HepG2 (cell line): ENCODE measurements around the gene NRSN2. TPM values are rescaled to one million over a fixed set of nuclear protein-coding genes. Genes with fewer than 3 reads are reported as not detected.

Experiments used
- CHCHD3 ChIP-seq: sonication (generic); formaldehyde crosslinking; IDR thresholded peaks from 2 replicates; pipeline ENCODE4 v1.8.0; 2022; ENCODE audit warnings: mild to moderate bottlenecking, missing genetic modification reagents, moderate library complexity
- ELF4 ChIP-seq: sonication (generic); formaldehyde crosslinking; IDR thresholded peaks from 2 replicates; pipeline ENCODE4 v1.5.0; 2020; ENCODE audit warnings: missing genetic modification reagents, mild to moderate bottlenecking, moderate library complexity, borderline replicate concordance
- FOXK2 ChIP-seq: fragments of 450-650 bp; IDR thresholded peaks from 2 replicates; pipeline ENCODE4 v1.6.1; 2016
- GFI1 ChIP-seq: sonication (generic); formaldehyde crosslinking; IDR thresholded peaks from 2 replicates; pipeline ENCODE4 v1.5.0; 2020; ENCODE audit warnings: missing genetic modification reagents, mild to moderate bottlenecking, borderline replicate concordance
- JUN ChIP-seq: sonication (generic); formaldehyde crosslinking; IDR thresholded peaks from 2 replicates; pipeline ENCODE4 v1.4.0; 2020; ENCODE audit warnings: mild to moderate bottlenecking, missing genetic modification reagents
- SRF ChIP-seq: IDR thresholded peaks from 2 replicates; pipeline ENCODE4 v1.6.1; 2011; ENCODE audit warnings: mild to moderate bottlenecking, low read depth, low read length, moderate library complexity
- TMF1 ChIP-seq: sonication (generic); formaldehyde crosslinking; IDR thresholded peaks from 2 replicates; pipeline ENCODE4 v1.8.1; 2022; ENCODE audit warnings: low read depth, missing genetic modification reagents
- ZNF343 ChIP-seq: sonication (generic); formaldehyde crosslinking; IDR thresholded peaks from 2 replicates; pipeline ENCODE4 v1.4.0; 2020; ENCODE audit warnings: mild to moderate bottlenecking, missing genetic modification reagents
- ZNF367 ChIP-seq: sonication (generic); formaldehyde crosslinking; IDR thresholded peaks from 2 replicates; pipeline ENCODE4 v1.4.0; 2020; ENCODE audit warnings: missing genetic modification reagents, borderline replicate concordance
- ZNF670 ChIP-seq: sonication (generic); formaldehyde crosslinking; IDR thresholded peaks from 2 replicates; pipeline ENCODE4 v1.8.0; 2022; ENCODE audit warnings: mild to moderate bottlenecking, missing genetic modification reagents, borderline replicate concordance
- ZNF816 ChIP-seq: sonication (generic); formaldehyde crosslinking; IDR thresholded peaks from 2 replicates; pipeline ENCODE4 v1.8.0; 2022; ENCODE audit warnings: missing genetic modification reagents, mild to moderate bottlenecking, borderline replicate concordance
- ZNF83 ChIP-seq: sonication (generic); formaldehyde crosslinking; IDR thresholded peaks from 2 replicates; pipeline ENCODE4 v1.4.0; 2020; ENCODE audit warnings: missing genetic modification reagents, mild to moderate bottlenecking, borderline replicate concordance
- polyA plus RNA-seq, 8 experiments: library from polyadenylated mRNA; depleted of rRNA in 3 of 8; stranded (reverse) in 7 of 8; unstranded in 1 of 8; fragments of >200 nt; fragmentation: Illumina TruSeq in 4 of 8; extraction: Trizol in 4 of 8; gene quantifications; 2 replicates each; pipeline versions ENCODE4 v1.2.1 to v1.2.3, GENCODE V29; 2011 to 2016; ENCODE audit warnings: low read depth in 4 of 8, missing spikeins in 1 of 8, mixed read lengths in 1 of 8; ENCODE audit not compliant: insufficient read depth in 1 of 8
- total RNA-seq, 5 experiments: library from RNA; depleted of rRNA; stranded (reverse); fragments of >200 nt; fragmentation: Illumina TruSeq; extraction: Trizol; gene quantifications; 2 replicates each; pipeline ENCODE4 v1.2.3, GENCODE V29; 2016; ENCODE audit warnings: low read depth in 1 of 5
- TF ChIP-seq, protein P1 (sequence below): sonication (generic); formaldehyde crosslinking; IDR thresholded peaks from 2 replicates; pipeline ENCODE4 v1.5.0; 2020; ENCODE audit warnings: mild to moderate bottlenecking, low read depth, missing genetic modification reagents, borderline replicate concordance
- TF ChIP-seq, protein P2 (sequence below): sonication (generic); formaldehyde crosslinking; IDR thresholded peaks from 2 replicates; pipeline ENCODE4 v1.4.0; 2020; ENCODE audit warnings: missing genetic modification reagents
- TF ChIP-seq, protein P3 (sequence below): sonication (generic); formaldehyde crosslinking; IDR thresholded peaks from 2 replicates; pipeline ENCODE4 v1.9.0; 2021; ENCODE audit warnings: missing genetic modification reagents, mild to moderate bottlenecking, borderline replicate concordance
- TF ChIP-seq, protein P4 (sequence below): sonication (generic); formaldehyde crosslinking; IDR thresholded peaks from 2 replicates; pipeline ENCODE4 v1.5.1; 2020; ENCODE audit warnings: missing genetic modification reagents, mild to moderate bottlenecking, borderline replicate concordance
- TF ChIP-seq, protein P5 (sequence below): sonication (generic); formaldehyde crosslinking; IDR thresholded peaks from 2 replicates; pipeline ENCODE4 v1.4.0; 2020; ENCODE audit warnings: missing genetic modification reagents, mild to moderate bottlenecking, borderline replicate concordance

Gene NRSN2
- total and polyA plus RNA-seq, 2 of the 13 experiments (the other 11 are each of a cell fraction or from before 2014, with no cell fraction given), result 32.3 to 49.4 TPM

DNA sequence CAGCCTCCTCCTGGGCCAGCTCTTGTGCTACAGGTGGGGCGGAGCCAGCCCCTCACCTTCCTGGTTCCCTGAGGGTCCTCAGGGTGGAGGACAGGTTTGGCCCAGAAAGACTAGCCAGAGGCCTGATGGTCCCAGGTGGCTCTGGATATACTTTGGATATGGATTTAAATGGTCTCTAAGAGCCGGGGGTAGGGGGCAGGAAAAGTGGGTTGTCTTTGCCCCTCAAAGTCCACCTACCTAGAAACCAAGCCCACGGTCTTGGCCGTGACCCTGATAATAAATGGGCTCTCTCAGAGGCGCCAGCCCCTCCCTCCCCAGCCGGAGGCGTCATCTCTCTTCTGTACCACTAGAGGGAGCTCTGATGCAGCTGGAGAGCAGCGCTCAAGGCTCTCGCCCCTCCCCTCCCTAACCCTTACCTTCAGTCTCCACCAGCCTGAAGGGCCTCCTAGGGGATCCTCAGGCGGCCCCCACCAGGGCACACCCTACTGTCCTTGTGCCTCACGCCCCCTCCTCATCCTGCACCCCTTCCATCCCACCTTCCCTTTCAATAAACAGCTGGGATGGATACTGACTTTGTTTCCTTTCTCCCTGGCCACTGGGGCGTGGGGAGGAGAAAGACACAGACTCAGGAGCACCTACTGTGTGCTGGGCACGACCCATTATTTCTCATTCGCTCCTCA, 7.5 kb downstream of the NRSN2 start (continued):
- TF ChIP-seq, protein P1, sequence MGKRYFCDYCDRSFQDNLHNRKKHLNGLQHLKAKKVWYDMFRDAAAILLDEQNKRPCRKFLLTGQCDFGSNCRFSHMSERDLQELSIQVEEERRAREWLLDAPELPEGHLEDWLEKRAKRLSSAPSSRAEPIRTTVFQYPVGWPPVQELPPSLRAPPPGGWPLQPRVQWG, result no peak
- TF ChIP-seq, protein P2, sequence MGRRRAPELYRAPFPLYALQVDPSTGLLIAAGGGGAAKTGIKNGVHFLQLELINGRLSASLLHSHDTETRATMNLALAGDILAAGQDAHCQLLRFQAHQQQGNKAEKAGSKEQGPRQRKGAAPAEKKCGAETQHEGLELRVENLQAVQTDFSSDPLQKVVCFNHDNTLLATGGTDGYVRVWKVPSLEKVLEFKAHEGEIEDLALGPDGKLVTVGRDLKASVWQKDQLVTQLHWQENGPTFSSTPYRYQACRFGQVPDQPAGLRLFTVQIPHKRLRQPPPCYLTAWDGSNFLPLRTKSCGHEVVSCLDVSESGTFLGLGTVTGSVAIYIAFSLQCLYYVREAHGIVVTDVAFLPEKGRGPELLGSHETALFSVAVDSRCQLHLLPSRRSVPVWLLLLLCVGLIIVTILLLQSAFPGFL (CRISPR knock-in tag), result no peak
- TF ChIP-seq ELF4 (CRISPR knock-in tag) (no peak), SRF (no peak), FOXK2 (no peak), CHCHD3 (peak; percentile 62; the same call in 1 of the 2 replicates), ZNF367 (CRISPR knock-in tag) (no peak), JUN (CRISPR knock-in tag) (0 out of 2 replicates have a peak, but pooled peaks have one; percentile 26), ZNF816 (CRISPR knock-in tag) (no peak), TMF1 (CRISPR knock-in tag) (0 out of 2 replicates have a peak, but pooled peaks have one; percentile 17), ZNF83 (CRISPR knock-in tag) (no peak), ZNF343 (CRISPR knock-in tag) (peak; percentile 69; the same call in 1 of the 2 replicates), GFI1 (CRISPR knock-in tag) (0 out of 2 replicates have a peak, but pooled peaks have one; percentile 19), ZNF670 (CRISPR knock-in tag) (no peak)
- TF ChIP-seq, protein P3, sequence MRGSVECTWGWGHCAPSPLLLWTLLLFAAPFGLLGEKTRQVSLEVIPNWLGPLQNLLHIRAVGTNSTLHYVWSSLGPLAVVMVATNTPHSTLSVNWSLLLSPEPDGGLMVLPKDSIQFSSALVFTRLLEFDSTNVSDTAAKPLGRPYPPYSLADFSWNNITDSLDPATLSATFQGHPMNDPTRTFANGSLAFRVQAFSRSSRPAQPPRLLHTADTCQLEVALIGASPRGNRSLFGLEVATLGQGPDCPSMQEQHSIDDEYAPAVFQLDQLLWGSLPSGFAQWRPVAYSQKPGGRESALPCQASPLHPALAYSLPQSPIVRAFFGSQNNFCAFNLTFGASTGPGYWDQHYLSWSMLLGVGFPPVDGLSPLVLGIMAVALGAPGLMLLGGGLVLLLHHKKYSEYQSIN (CRISPR knock-in tag), result peak; percentile 87; the same call in 1 of the 2 replicates
- TF ChIP-seq, protein P4, sequence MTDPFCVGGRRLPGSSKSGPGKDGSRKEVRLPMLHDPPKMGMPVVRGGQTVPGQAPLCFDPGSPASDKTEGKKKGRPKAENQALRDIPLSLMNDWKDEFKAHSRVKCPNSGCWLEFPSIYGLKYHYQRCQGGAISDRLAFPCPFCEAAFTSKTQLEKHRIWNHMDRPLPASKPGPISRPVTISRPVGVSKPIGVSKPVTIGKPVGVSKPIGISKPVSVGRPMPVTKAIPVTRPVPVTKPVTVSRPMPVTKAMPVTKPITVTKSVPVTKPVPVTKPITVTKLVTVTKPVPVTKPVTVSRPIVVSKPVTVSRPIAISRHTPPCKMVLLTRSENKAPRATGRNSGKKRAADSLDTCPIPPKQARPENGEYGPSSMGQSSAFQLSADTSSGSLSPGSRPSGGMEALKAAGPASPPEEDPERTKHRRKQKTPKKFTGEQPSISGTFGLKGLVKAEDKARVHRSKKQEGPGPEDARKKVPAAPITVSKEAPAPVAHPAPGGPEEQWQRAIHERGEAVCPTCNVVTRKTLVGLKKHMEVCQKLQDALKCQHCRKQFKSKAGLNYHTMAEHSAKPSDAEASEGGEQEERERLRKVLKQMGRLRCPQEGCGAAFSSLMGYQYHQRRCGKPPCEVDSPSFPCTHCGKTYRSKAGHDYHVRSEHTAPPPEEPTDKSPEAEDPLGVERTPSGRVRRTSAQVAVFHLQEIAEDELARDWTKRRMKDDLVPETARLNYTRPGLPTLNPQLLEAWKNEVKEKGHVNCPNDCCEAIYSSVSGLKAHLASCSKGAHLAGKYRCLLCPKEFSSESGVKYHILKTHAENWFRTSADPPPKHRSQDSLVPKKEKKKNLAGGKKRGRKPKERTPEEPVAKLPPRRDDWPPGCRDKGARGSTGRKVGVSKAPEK (CRISPR knock-in tag), result no peak
- TF ChIP-seq, protein P5, sequence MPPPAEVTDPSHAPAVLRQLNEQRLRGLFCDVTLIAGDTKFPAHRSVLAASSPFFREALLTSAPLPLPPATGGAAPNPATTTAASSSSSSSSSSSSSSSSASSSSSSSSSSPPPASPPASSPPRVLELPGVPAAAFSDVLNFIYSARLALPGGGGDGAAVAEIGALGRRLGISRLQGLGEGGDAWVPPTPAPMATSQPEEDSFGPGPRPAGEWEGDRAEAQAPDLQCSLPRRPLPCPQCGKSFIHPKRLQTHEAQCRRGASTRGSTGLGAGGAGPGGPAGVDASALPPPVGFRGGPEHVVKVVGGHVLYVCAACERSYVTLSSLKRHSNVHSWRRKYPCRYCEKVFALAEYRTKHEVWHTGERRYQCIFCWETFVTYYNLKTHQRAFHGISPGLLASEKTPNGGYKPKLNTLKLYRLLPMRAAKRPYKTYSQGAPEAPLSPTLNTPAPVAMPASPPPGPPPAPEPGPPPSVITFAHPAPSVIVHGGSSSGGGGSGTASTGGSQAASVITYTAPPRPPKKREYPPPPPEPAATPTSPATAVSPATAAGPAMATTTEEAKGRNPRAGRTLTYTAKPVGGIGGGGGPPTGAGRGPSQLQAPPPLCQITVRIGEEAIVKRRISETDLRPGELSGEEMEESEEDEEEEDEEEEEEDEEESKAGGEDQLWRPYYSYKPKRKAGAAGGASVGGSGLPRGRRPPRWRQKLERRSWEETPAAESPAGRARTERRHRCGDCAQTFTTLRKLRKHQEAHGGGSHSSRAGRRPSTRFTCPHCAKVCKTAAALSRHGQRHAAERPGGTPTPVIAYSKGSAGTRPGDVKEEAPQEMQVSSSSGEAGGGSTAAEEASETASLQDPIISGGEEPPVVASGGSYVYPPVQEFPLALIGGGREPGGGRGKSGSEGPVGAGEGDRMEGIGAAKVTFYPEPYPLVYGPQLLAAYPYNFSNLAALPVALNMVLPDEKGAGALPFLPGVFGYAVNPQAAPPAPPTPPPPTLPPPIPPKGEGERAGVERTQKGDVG, result no peak
